Parathyroid adenoma (tissue), 2 donors: ENCODE results near the gene ZDHHC4.
A peak's percentile ranks its signal among the peaks of the same experiment; 100 is the strongest.
"Not testable (repeated sequence)": the region's sequence is repeated elsewhere in the genome, so short reads cannot be mapped to it uniquely, and the experiment has no call there.

Experiments
- H2AFZ ChIP-seq: fragments of 300-600 bp; sonication (generic); one replicate; pipeline ENCODE4 v1.7.0; 2017; ENCODE audit warnings: antibody characterized with exemption, mild to moderate bottlenecking
- H3K27ac ChIP-seq: fragments of 300-600 bp; sonication (generic); one replicate; pipeline ENCODE4 v1.7.0; 2017
- H3K27me3 ChIP-seq: fragments of 300-600 bp; sonication (generic); one replicate; pipeline ENCODE4 v1.7.0; 2017; ENCODE audit warnings: low read length; ENCODE audit not compliant: control insufficient read depth, insufficient read depth
- H3K36me3 ChIP-seq: fragments of 300-600 bp; sonication (generic); one replicate; pipeline ENCODE4 v1.7.0; 2017; ENCODE audit warnings: low read length; ENCODE audit not compliant: control insufficient read depth, insufficient read depth
- H3K4me1 ChIP-seq: fragments of 300-600 bp; sonication (generic); one replicate; pipeline ENCODE4 v1.7.0; 2017; ENCODE audit warnings: control low read depth
- H3K4me2 ChIP-seq: fragments of 300-600 bp; sonication (generic); one replicate; pipeline ENCODE4 v1.7.0; 2017; ENCODE audit warnings: low read length
- H3K4me3 ChIP-seq: fragments of 300-600 bp; sonication (generic); one replicate; pipeline ENCODE4 v1.7.0; 2017; ENCODE audit warnings: low read depth, low read length
- H3K79me2 ChIP-seq: fragments of 300-600 bp; sonication (generic); one replicate; pipeline ENCODE4 v1.7.0; 2017; ENCODE audit warnings: control low read depth
- H3K9ac ChIP-seq: fragments of 300-600 bp; sonication (generic); one replicate; pipeline ENCODE4 v1.7.0; 2017; ENCODE audit warnings: mild to moderate bottlenecking
- H3K9me3 ChIP-seq: fragments of 300-600 bp; sonication (generic); one replicate; pipeline ENCODE4 v1.7.0; 2017; ENCODE audit warnings: low read length; ENCODE audit not compliant: control insufficient read depth
- TF ChIP-seq, protein P1 (sequence below): fragments of 300-600 bp; sonication (generic); IDR thresholded peaks from one replicate; pipeline ENCODE4 v1.7.0; 2017; ENCODE audit warnings: antibody characterized with exemption, mild to moderate bottlenecking
- donor health status: primary hyperparathyroidism.

Gene ZDHHC4

DNA sequence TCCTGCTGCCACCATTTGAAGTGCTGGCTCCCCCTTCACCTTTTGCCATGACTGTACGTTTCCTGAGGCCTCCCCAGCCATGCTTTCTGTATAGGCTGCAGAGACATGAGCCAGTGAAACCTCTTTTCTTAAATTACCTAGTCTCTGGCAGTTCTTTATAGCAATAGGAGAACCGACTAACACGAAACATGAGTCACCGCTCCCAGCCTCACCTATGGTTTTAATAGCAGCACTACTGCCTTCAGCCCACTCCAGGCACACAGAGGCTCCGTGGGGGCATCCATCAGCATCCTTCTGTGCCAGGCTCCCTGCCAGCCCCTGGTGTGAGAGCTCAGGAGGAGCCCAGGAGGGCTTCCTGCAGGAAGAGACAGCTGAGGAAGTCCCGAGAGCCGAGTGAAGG lies 54.4 kb downstream of the ZDHHC4 start:
- Histone ChIP-seq H3K79me2 (no peaks in the 10 kb centered on the region), H3K27me3 (no peaks in the 10 kb centered on the region)

DNA sequence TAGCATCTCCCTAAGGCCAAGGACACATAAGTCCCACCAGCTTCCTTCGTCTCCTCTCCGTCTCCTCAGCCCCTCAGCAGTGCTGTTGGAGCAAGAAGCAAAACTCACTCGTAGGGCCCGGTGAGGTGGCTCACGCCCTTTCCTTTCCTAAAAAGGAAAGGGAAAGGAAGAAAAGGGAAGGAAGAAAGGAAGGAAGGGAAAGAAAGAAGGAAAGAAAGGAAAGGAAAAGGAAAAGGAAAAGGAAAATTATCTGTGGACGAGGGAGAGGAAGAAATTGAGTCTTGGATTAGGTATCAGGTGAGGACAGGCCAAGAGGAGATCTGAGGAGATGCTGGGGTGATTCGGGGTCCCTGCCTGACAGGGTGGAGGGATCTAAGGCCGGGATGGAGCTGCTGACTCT lies 56.8 kb downstream of the ZDHHC4 start:
- H2AFZ ChIP-seq, result no peak overlapping the region
- H3K4me1 ChIP-seq, result peaks cover 4% of the 10 kb centered on the region
- no peak overlapping the region for H3K4me3 ChIP-seq
- H3K27ac ChIP-seq, result no peak overlapping the region
- H3K79me2 ChIP-seq, result peaks cover 2% of the 10 kb centered on the region
- TF ChIP-seq, protein P1, sequence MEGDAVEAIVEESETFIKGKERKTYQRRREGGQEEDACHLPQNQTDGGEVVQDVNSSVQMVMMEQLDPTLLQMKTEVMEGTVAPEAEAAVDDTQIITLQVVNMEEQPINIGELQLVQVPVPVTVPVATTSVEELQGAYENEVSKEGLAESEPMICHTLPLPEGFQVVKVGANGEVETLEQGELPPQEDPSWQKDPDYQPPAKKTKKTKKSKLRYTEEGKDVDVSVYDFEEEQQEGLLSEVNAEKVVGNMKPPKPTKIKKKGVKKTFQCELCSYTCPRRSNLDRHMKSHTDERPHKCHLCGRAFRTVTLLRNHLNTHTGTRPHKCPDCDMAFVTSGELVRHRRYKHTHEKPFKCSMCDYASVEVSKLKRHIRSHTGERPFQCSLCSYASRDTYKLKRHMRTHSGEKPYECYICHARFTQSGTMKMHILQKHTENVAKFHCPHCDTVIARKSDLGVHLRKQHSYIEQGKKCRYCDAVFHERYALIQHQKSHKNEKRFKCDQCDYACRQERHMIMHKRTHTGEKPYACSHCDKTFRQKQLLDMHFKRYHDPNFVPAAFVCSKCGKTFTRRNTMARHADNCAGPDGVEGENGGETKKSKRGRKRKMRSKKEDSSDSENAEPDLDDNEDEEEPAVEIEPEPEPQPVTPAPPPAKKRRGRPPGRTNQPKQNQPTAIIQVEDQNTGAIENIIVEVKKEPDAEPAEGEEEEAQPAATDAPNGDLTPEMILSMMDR, result no peak
- H3K4me2 ChIP-seq, result no peak overlapping the region
- H3K36me3 ChIP-seq, result no peaks in the 10 kb centered on the region
- H3K27me3 ChIP-seq, result no peaks in the 10 kb centered on the region
- H3K9ac ChIP-seq, result no peak overlapping the region
- H3K9me3 ChIP-seq, result no peaks in the 10 kb centered on the region

More for the DNA sequence above, 54.4 kb downstream of the ZDHHC4 start:
- Histone ChIP-seq H3K4me3 (no peak overlapping the region), H3K36me3 (no peaks in the 10 kb centered on the region), H2AFZ (no peak overlapping the region), H3K27ac (no peak overlapping the region), H3K9me3 (no peaks in the 10 kb centered on the region), H3K9ac (no peak overlapping the region), H3K4me2 (no peak overlapping the region), H3K4me1 (no peaks in the 10 kb centered on the region)
- TF ChIP-seq, protein P1, result no peak

DNA sequence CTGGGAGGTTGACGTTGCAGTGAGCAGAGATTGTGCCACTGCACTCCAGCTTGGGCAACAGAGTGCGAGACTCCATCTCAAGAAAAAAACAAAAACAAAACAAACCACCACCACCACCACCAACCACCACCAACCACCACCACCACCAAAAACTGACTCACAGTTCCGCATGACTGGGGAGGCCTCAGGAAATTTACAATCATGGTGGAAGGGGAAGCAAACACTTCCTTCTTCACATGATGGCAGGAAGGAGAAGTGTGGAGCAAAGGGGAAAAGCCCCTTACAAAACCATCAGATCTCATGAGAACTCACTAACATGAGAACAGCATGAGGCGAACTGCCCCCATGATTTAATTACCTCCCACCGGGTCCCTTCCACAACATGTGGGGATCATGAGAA lies 57.7 kb downstream of the ZDHHC4 start:
- not testable (repeated sequence) for H3K27me3 ChIP-seq, H3K4me3 ChIP-seq, H3K79me2 ChIP-seq, H3K4me1 ChIP-seq, H2AFZ ChIP-seq, H3K9ac ChIP-seq, H3K27ac ChIP-seq, H3K9me3 ChIP-seq, H3K4me2 ChIP-seq, H3K36me3 ChIP-seq

DNA sequence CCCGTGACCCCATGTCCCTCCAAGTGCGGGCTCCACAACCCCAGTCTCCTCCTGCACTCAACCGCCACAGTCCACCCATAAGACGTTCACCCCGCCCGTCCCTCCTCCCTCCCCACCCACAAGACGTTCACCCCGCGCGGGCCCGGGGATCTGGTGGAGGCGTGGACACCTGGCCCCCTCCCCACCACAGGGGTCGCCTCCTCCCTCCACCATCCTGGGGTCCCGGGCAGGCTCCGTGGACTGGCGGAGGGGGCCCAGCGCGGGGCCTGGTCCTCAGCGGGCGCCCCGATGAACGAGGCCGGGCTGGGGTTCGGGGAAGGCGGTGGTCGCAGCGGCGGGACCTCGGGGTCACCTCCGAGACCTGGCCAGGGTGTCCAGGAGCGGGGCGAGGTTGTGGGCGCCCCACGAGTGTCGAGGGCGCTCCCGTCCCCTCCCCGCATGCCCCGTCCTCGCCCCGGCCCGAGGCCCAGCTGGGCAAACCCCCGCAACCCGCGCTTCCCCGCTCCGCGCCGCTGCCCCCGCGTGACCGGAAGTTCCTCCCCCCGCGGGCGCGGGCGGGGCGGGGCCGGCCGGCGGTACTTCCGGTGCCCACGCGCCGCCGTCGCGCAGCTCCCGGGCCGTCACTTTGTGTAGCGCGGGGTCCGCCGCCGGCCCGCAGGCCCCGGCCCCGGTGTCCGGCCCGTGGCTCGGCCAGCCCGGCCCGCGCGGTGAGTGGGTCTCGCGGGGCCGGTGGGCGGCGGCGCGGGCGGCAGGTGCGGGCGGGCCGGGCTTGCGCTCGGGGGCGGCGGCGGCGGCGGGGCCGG lies 59.7 kb downstream of the ZDHHC4 start, which contains the start of gene ZNF316:
TSS of gene ZNF316 (plus strand) at position 578 of the 803 bp plus-strand sequence. CDS start 5,092 bp downstream, outside the sequence.
- peaks cover 8% of the 10 kb centered on the region for H3K4me1 ChIP-seq
- peaks cover 2% of the 10 kb centered on the region for H3K79me2 ChIP-seq
- H3K4me3 ChIP-seq, result peak within 1 kb of the TSS; percentile 90
- no peaks in the 10 kb centered on the region for H3K36me3 ChIP-seq
- H3K9me3 ChIP-seq, result no peaks in the 10 kb centered on the region
- peak within 1 kb of the TSS; percentile 92 for H3K9ac ChIP-seq
- TF ChIP-seq, protein P1, result no peak
- H3K27ac ChIP-seq, result peak within 1 kb of the TSS; percentile 56
- peak within 1 kb of the TSS; percentile 95 for H3K4me2 ChIP-seq
- no peaks in the 10 kb centered on the region for H3K27me3 ChIP-seq
- H2AFZ ChIP-seq, result peak within 1 kb of the TSS; percentile 98

DNA sequence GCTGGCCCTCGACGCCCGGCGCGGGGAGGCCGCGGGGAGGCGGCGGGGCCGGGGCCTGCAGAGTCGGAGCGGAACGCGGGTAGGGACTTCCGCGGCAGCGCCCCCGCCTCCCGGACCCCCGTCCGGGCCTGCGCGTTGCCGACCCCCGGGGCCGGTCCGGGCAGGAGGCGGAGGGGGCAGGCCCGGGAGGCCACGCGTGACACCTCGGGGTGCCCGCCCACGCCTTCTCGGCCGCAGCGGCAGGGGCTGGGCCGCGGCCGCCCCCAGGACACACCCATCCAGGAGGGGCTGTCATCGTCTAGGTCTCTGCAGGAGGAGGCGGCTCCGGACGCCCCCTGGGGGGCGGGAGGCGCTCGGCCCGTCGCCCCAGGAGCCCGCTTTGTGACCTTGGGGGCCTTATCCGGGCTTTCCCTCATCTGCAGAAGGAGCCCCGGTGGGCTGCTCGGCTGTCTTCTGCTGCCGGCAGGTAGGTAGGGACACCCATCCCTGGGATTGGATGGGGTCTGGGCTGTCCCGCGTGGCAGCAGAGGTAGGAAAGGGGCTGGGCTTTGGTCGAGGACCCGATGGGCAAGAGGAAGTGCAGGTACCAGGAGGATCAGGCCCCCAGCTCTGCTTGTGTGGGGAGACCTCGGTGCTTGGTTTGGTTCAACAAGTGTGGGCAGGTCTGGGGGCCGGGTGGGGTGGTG lies 60.4 kb downstream of the ZDHHC4 start:
- Histone ChIP-seq H3K36me3 (no peaks in the 10 kb centered on the region), H3K4me3 (peak overlapping the region; percentile 57), H3K79me2 (peaks cover 5% of the 10 kb centered on the region), H2AFZ (peak overlapping the region; percentile 56), H3K9me3 (no peaks in the 10 kb centered on the region), H3K27ac (peak overlapping the region; percentile 42), H3K9ac (no peak overlapping the region), H3K4me1 (peaks cover 8% of the 10 kb centered on the region), H3K27me3 (no peaks in the 10 kb centered on the region), H3K4me2 (peak overlapping the region; percentile 82)
- TF ChIP-seq, protein P1, result peak; percentile 31
